COR-L47 (cell line): ENCODE measurements around the gene IRAK1.

Experiments used
- DNase-seq: peaks from one replicate; lab custom pipeline; 2025; lab: John Stamatoyannopoulos, UW

The IRAK1 gene

DNA sequence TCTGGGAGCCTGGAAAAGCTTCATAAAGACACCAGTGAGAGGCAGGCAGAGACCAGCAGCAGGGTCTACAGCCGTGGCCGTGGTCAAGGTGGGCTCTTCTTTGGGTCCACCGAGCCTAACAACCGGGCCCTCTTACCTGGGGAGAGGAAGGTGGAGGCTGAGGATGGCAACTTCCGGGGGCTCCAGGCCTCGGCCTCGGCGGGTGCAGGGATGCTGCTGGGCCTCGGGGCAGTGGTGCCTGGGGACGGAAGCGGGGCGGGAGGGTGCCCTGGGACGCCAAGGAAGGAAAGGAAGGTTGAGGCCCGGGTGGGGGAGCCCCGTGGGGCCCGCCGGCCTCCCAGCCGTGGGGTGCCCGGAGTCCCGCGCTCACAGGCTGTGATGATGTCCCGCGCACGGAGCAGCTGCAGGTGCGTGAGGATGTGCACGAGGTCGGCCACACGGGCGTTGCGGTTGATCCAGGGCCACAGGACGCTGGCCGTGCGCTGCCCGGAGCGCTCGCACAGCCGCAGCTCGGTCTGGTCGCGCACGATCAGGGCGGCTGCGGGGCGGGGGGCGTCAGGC, 561 bp downstream of the IRAK1 start:
- no peak for DNase-seq

- no peak for DNase-seq
These were observed 1.1 kb downstream of the IRAK1 start for GRCh38 chrX:154018518-154019060.

DNA sequence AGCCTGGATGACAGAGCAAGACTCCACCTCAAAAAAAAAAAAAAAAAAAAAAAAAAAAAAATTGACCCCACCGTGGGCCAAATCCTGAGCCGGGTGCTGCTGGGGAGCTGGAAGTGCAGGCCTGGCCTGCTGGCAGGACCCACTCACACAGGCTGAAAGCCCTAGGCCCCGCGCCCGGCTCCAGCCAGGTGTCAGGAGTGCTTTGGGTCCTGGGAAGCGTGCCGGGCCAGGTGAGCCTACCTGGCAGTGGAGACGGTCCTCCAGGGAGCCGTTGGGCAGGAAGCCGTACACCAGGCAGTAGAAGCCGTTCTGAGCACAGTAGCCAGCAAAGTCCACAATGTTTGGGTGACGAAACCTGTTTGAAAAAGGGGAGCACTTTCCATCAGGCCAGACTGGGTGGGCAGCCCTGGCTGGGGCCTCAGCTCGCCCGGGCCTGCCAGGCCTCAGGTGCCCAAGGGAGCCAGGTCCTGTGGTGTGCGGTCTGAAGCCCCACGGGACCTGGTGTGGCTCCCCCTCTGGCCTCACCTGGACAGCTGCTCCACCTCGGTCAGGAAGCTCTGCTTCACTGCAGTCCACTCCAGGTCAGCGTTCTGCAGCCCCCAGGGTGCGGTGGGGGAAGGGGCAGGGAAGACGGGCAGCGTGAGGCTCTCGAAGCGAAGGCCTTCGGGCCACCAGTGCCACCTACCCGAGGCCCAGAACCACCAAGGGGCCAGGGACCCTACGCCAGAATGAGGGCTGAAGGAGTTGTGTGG, 1.8 kb downstream of the IRAK1 start:
- DNase-seq, result no peak

GRCh38 chrX:154016366-154017076, 3.2 kb downstream of the IRAK1 start:
- DNase-seq, result no peak

GRCh38 chrX:154015581-154016264, 4.0 kb downstream of the IRAK1 start:
- DNase-seq, result no peak

GRCh38 chrX:154014429-154015380, 5.0 kb downstream of the IRAK1 start:
- no peak for DNase-seq

DNA sequence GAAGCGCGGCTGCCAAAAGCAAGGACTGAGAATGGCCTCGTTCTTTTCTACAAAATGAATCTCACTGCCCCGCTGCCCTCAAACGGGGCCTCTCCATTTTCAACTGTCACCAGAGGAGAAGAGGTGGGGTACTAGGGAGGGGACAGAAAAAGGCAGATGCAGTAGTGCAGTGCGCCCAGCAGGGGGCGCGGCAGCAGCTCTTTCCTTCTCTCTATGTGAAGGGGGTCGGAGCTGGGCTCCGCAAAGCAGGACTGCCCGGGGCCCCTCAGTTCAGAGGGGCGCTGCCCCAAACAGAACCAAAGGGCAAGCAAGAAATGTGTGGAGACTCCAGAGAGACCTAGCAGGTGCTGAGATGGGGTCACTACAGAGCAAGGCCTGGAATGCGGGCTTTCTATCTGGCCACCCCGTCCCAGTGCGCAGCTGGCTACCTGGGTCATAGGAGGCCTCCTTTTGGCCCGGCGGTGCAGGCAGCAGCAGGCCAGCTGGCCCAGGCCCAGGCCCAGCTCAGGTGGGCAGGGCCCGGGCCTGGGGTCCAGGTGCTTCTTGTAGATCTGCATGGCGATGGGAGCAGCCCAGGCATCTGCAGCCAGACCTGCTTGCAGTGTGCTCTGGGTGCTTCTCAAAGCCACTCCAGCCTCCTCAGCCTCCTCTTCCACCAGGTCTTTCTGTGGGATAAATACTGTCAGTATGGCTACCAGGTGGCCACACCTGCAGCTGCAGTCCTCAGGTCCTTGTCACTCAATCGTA, 5.9 kb downstream of the IRAK1 start:
- DNase-seq, result no peak

- no peak for DNase-seq
These were observed 6.7 kb downstream of the IRAK1 start for GRCh38 chrX:154013001-154013421.

DNA sequence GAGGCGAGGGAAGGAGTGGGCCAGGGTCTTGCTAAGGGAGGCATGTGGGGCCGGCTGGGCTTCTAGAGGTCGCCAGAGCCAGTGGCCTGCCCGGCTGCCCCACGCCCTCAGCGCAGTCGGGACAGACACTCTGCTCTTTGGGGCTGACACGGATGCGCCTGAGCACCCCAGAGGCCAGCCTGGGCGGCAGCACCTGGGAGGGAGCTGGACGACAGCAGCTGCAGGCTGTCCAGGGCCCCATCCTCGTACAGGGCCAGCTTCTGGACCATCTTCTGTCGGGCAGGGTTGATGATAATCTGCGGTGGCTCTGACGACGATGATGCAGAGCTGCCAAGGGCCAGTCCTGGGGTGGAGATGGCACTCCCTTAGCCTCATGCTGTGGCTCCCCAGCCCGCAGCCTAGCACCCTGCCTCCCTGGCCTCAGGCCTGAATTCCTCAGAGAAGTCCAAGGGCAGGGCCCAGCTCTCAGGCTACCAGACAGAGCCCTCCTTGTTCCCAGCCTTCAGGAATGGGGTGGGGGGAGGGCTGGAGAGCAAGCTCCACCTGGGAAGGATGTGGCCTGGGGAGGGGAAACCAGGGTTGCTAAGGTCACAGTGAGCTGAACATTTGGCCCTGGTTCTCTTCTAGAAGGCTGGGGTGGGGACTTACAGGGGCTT, 7.2 kb downstream of the IRAK1 start:
- DNase-seq, result no peak

DNA sequence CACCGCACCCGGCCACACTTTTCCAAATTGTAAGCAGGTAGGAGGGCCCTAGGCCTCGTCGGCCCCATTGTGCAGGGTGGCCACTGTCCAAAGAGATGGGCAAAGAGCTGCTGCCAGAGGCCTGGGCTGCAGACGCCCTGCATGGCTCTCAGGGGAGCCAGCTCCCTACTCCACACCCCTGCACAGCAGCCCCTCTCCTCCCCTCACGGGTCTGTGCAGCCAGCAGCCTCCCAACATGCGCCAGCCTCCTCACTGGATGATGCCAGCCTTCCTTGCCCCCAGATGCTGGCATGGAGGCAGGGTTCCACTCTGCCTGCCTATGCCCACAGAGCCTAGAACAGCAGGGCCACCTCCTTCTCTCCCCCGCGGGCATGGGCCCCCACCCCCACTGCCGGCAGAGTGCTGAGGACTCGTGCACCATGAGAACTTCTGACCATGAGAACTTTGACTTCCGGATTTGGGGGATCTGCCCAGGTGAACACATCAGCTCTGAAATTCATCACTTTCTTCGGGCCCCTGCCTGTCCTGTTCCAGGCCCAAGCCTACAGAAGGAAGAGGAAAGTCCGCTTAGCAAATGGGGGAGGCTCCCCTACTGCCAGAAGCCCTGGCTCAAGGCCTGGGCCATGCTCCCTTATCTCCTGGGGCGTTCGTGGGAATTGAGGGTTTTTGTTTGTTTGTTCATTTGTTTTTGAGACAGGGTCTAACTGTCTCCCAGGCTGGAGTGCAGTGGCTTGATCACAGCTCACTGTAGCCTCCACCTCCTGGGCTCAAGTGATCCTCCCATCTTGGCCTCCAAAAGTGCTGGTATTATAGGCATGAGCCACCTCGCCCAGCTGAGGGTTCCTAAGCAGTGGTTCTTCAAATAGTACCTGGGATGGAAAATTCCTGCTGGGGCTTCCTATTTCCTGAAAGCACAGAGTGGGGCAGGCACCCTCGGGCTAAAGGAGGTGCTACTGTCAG, 8.0 kb downstream of the IRAK1 start:
- no peak for DNase-seq

- no peak for DNase-seq
These were observed 9.2 kb downstream of the IRAK1 start for GRCh38 chrX:154010330-154011087.

DNA sequence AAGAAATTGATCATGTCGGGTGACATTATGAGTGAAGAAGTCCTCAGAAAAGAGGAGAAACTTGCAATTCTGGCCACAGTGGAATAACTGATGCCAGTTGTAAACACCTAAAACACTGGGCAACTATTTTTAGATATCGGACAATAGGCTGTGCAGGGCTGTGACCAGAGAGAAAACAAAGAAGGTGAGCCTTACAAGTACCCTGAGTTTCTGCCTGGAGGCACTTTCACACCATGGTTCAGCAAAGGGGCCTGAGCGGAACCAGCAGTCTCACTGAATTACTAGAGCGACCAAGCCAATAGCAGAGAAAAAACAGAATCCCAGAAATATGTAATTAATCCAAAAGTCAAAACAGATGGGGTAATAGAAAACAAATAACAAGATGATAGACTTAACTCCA, 11.2 kb downstream of the IRAK1 start:
- no peak for DNase-seq

- DNase-seq, result no peak
These were observed 12.8 kb downstream of the IRAK1 start for GRCh38 chrX:154006947-154007346.

- DNase-seq, result no peak
These were observed 15.4 kb downstream of the IRAK1 start for GRCh38 chrX:154004315-154004714.

- DNase-seq, result peak; percentile 11
These were observed 17.4 kb downstream of the IRAK1 start for GRCh38 chrX:154002215-154002719.

- DNase-seq, result no peak
These were observed 19.7 kb downstream of the IRAK1 start for GRCh38 chrX:154000051-154000450.

DNA sequence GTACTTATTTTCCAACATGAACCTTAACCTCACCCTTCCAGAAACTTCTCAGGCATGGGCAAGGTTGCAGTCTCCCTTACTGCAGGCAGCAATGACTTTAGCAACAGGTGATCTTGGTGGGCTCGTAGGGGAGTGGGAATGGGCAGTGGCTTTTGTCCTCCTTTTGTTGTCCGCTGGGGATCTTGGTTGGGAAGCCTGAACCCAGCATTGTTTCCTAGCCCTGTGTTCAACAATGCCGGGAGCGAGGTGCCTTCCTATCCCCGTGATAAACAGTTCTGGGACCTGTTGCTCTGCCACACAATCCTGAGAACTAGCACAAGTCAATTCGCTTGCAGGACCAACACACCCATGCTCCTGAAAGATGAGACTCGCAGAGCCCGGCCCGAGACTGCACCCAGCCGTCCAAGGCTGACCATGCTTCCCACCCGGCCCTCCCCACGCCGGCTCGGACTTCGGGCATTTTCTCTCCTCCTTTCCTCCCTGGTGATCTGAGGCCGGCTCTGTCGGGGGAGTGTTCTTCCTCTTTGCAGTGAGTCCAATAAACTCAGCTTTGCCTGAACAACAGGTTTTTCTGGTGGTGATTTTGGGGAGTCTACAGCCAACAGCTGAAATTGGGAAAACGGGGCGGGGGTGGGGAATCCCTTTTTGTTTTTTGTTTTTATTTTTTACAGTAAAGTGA, 20.2 kb downstream of the IRAK1 start:
- no peak for DNase-seq
